ENCODE measurements around the gene TSC22D2.
"Not testable (repeated sequence)": the region's sequence is repeated elsewhere in the genome, so short reads cannot be mapped to it uniquely, and the experiment has no call there.

TSC22D2 gene

DNA sequence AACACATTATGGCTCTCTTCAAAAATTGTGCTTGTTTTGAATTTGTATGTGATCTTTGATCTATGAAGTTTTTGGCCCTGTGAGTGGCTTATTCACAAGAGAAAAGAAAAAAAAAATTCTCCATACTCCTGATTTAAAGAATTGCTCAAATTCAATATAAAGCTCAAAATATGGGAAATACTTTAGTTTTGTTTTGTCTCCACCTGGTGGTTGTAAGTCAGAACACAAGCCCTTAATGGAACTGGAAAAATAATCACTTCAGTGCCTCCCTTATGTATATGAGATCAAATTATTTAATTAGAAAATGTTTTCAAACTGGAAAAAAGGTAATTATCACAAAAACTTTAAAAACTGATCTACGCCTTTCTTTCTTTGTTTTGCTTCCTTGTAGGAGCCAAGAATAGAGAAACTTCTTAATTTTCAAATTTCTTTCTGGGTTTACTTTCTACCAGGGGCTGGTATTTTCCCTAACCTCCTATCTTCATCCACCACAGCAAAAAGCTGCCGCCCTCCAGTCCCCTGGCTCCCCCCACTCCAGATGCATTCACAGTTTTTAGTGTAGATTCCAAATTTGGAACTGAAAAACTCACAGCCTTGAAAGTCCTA lies 87.6 kb downstream of the TSC22D2 start:
- DNase-seq, result peak; percentile 2

DNA sequence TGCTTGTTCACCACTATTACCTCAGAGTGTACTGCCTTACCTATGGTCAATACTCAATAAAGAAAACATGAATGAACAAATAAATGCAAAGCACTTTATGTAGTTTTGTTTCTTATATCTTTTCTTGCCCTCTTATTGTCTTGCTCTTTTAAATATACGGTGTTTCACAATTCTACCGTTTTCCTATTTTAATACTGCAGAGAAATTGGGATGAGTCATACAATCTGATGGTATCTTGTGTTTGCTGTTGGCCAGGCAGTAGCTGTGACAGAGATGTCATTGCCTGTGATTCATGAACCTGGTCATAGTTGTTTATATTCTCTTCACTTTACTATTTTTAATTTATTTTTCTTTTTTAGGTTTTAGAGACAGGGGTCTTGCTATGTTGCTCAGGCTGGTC lies 89.9 kb downstream of the TSC22D2 start:
- peak; percentile 6 for DNase-seq

DNA sequence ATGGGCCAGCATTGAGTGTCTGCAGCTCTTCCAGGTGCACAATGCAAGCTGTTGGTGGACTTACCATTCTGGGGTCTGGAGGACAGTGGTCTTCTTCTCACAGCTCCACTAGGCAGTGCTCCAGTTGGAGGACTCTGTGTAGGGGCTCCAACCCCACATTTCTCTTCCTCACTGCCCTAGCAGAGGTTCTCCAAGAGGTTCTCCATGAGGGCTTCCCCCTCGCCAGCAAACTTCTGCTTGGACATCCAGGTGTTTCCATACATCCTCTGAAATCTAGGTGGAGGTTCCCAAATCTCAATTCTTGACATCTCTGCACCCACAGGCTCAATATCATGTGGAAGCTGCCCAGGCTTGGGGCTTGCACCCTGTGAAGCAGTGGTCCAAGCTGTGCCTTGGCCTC lies 92.9 kb downstream of the TSC22D2 start:
- not testable (repeated sequence) for DNase-seq

DNA sequence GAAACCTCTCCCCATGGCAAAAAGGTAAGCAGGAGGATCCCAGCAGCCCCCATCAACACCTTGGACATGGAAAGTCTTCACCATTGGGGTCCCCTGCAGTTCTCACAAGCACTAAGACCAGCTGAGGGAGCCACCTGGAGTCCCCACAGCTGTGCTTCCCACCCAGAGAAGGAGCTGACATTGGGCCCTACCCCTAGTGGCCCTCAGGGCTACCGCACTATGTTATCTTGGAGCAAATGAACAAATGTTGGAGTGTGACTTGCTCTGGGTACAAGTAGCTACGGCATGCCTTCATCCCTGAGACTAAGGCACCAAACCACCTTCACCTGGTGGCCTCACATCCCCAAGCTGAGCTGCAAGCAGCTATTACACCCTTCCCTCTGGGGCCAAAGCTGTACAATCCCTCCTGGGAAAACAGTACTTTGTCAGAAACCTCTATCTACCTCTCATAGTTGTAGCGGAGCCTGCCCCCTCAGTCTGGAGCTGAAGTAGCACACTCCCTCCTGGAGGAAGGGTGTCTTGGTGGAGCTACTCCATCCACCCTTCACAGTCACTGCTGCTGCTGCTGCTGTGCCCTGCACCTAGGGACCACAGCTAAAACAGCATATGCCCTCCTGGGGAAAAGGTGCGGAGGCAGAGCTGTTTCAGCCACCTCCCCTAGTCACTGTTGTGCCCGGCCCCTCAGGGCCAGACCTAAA lies 95.5 kb downstream of the TSC22D2 start:
- DNase-seq, result no peak

DNA sequence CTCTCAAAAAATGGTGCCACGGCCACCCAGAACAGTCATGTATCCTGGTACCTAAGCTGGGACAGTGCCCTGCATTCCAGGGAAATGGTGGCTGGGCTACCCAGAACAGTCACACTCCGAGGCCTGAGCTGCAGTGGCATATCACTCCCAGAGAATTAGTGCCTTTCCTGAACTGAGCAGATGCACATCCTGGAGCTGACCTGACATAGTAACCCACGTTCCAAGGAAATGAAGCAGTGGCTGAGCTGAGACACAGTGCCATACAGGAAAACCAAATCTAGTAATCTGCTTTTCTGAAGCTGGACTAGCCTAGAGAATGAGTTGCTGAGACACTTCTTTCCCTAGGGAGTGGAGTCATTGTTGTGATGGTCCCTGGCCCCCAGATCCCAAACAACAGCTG lies 96.4 kb downstream of the TSC22D2 start:
- no peak for DNase-seq

DNA sequence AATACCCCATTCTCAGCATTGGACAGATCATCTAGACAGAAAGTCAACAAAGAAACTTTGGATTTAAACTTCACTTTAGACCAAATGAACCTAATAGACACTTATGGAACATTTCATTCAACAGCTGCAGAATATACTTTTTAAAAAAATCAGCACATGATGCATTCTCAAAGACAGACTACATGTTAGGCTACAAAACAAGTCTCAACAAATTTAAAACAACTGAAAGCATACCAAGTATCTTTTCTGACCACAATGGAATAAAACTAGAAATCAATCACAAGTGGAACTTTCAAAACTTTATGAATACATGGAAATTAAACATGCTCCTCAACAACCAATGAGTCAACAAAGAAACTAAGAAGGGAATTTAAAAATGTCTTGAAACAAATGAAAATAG lies 100.3 kb downstream of the TSC22D2 start:
- DNase-seq, result no peak

DNA sequence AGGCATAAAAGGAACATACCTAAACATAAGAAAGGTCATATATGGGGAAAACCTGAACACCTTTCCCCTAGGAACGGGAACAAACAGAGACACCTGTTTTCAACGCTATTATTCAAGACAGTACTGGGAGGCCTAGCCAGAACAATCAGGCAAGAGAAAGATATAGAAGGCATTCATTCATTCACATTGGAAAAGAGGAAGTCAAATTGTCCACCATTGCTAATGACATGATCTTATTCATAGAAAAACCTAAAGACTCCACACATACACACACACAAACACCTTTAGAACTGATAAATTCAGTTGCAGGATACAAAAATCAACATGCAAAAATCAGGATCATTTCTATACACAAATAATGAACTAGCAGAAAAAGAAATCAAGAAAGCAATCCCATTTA lies 101.7 kb downstream of the TSC22D2 start:
- no peak for DNase-seq

DNA sequence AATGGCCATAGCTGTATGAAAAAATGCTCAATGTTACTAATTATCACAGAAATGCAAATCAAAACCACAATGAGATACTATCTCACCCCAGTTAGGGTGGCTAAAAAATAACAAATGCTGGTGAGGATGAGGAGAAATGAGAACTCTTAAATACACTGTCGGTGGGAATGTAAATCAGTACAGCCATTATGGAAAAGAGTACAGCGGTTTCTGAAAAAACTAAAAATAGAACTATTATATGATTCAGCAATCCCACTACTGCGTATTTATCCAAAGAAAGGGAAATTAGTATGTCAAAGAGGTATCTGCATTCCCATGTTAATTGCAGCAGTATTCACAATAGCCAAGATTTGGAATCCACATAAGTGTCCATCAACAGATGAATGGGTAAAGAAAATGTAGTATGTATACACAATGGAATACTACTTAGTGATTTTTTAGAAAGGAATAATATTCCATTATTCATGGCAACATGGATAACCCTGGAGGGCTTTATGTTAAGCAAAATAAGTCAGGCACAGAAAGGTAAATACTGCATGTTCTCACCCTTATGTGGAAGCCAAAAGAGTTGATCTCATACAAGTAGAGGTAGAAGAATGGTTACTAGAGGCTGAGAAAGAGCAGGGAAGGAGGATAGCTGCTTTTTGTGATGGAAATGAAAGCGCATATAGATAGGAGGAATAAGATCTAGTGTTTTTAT lies 103.2 kb downstream of the TSC22D2 start:
- no peak for DNase-seq

DNA sequence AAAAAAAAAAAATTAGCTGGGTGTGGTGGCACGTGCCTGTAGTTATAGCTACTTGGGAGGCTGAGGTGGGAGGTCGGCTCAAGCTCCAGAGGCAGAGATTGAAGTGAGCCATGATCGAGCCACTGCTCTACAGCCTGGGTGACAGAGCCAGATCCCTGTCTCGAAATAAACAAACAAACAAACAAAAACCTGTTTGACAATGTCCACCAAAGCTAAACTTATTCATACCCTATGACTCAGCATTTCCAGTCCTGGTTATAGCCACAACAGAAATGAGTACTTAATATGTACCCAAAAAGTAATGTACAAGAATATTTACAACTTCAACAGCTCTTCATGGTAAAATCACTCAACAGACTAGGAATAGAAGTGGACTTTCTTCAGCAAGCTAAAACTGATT lies 107.1 kb downstream of the TSC22D2 start:
- no peak for DNase-seq
